GM15510 (cell line): ENCODE measurements around the gene ATF7IP2.

Source experiments
- POLR2A ChIP-seq: IDR thresholded peaks from 3 replicates; pipeline ENCODE4 v1.6.1; 2011; ENCODE audit warnings: borderline replicate concordance; ENCODE audit not compliant: insufficient read length; ENCODE audit errors: extremely low read depth

Gene ATF7IP2

GRCh38 chr16:10368969-10369551, 16.8 kb upstream of the ATF7IP2 start:
- TF ChIP-seq POLR2A: no peak

GRCh38 chr16:10370096-10370726, 15.7 kb upstream of the ATF7IP2 start:
- TF ChIP-seq POLR2A: no peak

GRCh38 chr16:10371592-10371991, 14.3 kb upstream of the ATF7IP2 start:
- TF ChIP-seq POLR2A: no peak

DNA sequence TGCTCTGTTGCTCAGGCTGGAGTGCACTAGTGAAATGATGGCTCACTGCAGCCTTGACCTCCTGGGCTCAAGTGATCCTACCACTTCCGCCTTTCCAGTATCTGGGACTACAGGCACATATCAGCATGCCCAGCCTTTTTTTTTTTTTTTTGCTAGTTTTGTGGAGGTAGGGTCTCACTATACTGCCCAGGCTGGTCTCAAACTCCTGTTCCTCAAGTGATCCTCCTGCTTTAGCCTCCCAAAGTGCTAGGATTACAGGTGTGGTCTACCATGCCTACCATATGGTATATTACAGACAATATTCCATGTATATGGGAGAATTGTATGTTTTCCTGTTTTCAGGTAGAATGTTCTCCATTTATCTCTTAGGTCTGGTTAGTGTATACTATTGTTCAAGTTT, 12.3 kb upstream of the ATF7IP2 start:
- TF ChIP-seq POLR2A: no peak

- TF ChIP-seq POLR2A: no peak
These were observed 9.6 kb upstream of the ATF7IP2 start for GRCh38 chr16:10376229-10376628.

- TF ChIP-seq POLR2A: no peak
These were observed 2.2 kb upstream of the ATF7IP2 start for GRCh38 chr16:10383626-10384025.

DNA sequence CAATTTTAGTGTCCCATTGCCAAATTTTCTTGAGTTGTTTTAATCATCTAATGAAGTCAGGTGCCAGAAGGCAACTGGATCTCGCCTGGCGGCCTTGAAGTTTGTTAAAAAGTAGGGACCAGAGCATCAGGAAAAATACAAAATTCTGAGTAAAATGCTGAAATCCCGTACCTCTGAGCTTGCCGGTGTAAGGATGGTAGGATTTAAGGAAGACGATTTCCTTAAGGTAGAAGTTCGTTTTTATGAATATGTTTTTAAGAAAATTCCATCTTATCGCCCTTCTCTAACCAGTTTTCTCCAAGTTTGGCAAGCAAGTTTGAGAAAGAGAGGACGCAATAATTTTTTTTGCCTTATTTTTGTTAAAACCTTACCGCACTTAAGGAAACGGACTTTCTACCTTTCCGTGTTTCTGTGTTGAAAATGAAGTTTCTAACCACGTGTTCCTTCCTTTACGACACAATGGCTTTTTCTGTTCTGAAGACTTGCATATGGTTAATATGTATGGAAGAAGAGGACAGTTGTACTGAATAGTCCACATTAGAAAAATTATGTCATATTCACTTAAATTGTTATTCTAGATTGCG, 748 bp downstream of the ATF7IP2 start:
- TF ChIP-seq POLR2A: no peak

GRCh38 chr16:10387188-10387617, 1.3 kb downstream of the ATF7IP2 start:
- no peak for TF ChIP-seq POLR2A

DNA sequence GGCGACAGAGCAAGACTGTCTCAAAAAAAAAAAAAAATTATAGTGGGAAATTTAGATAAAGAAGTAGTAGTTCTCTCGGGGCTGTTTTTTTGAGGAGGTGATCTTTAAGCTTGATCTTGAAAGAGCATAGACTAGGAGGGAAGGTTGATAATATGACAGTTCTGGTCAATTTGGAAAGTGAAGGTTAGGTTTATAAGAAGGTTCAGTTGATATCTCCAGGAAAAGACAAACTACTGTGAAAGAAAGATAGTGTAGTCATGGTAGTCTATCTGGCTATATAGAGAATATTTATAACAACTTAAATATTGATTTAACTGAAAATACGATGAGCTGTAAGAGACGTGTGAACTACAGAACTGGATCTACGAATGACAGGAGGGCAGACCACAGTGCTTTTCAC, 3.1 kb downstream of the ATF7IP2 start:
- no peak for TF ChIP-seq POLR2A

- TF ChIP-seq POLR2A: no peak
These were observed 4.5 kb downstream of the ATF7IP2 start for GRCh38 chr16:10390330-10390729.

GRCh38 chr16:10390867-10391266, 5.0 kb downstream of the ATF7IP2 start:
- TF ChIP-seq POLR2A: no peak

GRCh38 chr16:10391339-10391738, 5.5 kb downstream of the ATF7IP2 start:
- no peak for TF ChIP-seq POLR2A

- no peak for TF ChIP-seq POLR2A
These were observed 17.1 kb downstream of the ATF7IP2 start for GRCh38 chr16:10402975-10403374.

- no peak for TF ChIP-seq POLR2A
These were observed 19.6 kb downstream of the ATF7IP2 start for GRCh38 chr16:10405386-10405939.

DNA sequence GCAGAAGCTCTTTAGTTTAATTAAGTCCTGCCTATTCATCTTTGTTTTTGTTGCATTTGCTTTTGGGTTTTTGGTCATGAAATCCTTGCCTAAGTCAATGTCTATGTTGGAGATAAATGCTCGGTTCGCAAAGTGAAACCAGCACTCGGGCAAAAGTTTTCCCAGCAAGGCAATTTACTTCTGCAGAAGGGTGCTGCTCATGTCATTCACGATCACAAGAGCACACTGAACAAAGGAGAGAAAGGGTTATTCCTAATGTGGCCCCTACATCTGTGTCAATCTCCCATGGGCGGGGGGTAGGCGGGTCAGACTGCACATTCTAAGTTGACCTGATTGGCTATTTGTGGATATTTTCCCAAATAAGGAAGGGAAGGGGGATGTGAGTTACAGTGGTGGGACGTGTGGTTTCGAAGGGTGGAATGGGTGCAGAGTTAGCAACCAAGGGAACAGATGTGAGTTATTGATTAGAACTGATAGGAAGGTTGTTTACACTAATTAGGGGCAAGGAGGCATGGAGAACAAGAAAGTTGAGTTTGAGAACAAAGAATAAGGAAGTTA, 23.0 kb downstream of the ATF7IP2 start:
- TF ChIP-seq POLR2A: no peak
